PC-9 (cell line): ENCODE measurements around the gene DBP. TPM values are rescaled to one million over a fixed set of nuclear protein-coding genes. Genes with fewer than 3 reads are reported as not detected.

Source experiments
- BruUV-seq: library from RNA; stranded (reverse); fragments of 400-500 nt; replicated peaks from 2 replicates; lab custom pipeline; 2021; lab: Mats Ljungman, UMichigan
- CTCF ChIA-PET: fragments of 300-600 bp; sonication (Branson Sonifier 250); formaldehyde crosslinking; loops from one replicate; lab custom pipeline; 2022; ENCODE audit warnings: antibody characterized with exemption; lab: Charles Lee
- POLR2A ChIA-PET: fragments of 300-600 bp; sonication (Branson Sonifier 250); formaldehyde crosslinking; loops from one replicate; lab custom pipeline; 2022; ENCODE audit warnings: antibody characterized with exemption; ENCODE audit not compliant: unreplicated experiment; lab: Charles Lee
- DNase-seq, 2 experiments: peaks; one replicate each; pipeline versions ENCODE4 v3.0.0 to v3.0.0-alpha.2; 2015 to 2022; ENCODE audit warnings: mixed read lengths in 1 of 2
- H2AFZ ChIP-seq: fragments of 200-600 bp; sonication (generic); 2 replicates; pipeline ENCODE4 v1.8.1; 2017; ENCODE audit warnings: antibody characterized with exemption
- H3F3A ChIP-seq: fragments of 200-600 bp; sonication (generic); 2 replicates; pipeline ENCODE4 v1.8.1; 2017; ENCODE audit warnings: antibody characterized with exemption, mild to moderate bottlenecking, low read depth; ENCODE audit not compliant: insufficient read depth
- H3K27ac ChIP-seq: fragments of 200-600 bp; sonication (generic); 2 replicates; pipeline ENCODE4 v1.6.1; 2016; ENCODE audit warnings: mixed run types
- H3K27me3 ChIP-seq: fragments of 200-600 bp; sonication (generic); 2 replicates; pipeline ENCODE4 v1.6.1; 2016; ENCODE audit warnings: low read depth, mixed run types; ENCODE audit not compliant: insufficient read depth
- H3K36me3 ChIP-seq: fragments of 200-600 bp; sonication (generic); 2 replicates; pipeline ENCODE4 v1.6.1; 2016; ENCODE audit warnings: low read depth, mixed run types
- H3K4me1 ChIP-seq: fragments of 200-600 bp; sonication (generic); replicated peaks from 2 replicates; pipeline ENCODE4 v1.6.1; 2016; ENCODE audit warnings: mixed run types; ENCODE audit not compliant: insufficient read depth
- H3K4me2 ChIP-seq: fragments of 200-600 bp; sonication (generic); 2 replicates; pipeline ENCODE4 v1.6.1; 2017; ENCODE audit warnings: mixed run types
- H3K4me3 ChIP-seq: fragments of 200-600 bp; sonication (generic); 2 replicates; pipeline ENCODE4 v1.6.1; 2016; ENCODE audit warnings: mixed run types
- H3K79me2 ChIP-seq: fragments of 200-600 bp; sonication (generic); 2 replicates; pipeline ENCODE4 v1.6.1; 2017; ENCODE audit warnings: low read depth, mixed run types
- H3K9me2 ChIP-seq: fragments of 200-600 bp; sonication (generic); 2 replicates; pipeline ENCODE4 v1.8.1; 2017; ENCODE audit warnings: mild to moderate bottlenecking; ENCODE audit not compliant: insufficient read depth
- H3K9me3 ChIP-seq: fragments of 200-600 bp; sonication (generic); 2 replicates; pipeline ENCODE4 v1.8.1; 2016; ENCODE audit warnings: low read depth; ENCODE audit not compliant: insufficient read depth
- H4K20me1 ChIP-seq: fragments of 200-600 bp; sonication (generic); 2 replicates; pipeline ENCODE4 v1.8.1; 2017; ENCODE audit not compliant: insufficient read depth
- CTCF ChIP-seq: fragments of 200-600 bp; sonication (generic); conservative IDR thresholded peaks from 2 replicates; pipeline ENCODE4 v1.6.1; 2017; ENCODE audit warnings: mixed run types, antibody characterized with exemption, mild to moderate bottlenecking, moderate library complexity
- EZH2 ChIP-seq: fragments of 200-600 bp; sonication (generic); IDR thresholded peaks from 2 replicates; pipeline ENCODE4 v1.8.0; 2017; ENCODE audit warnings: antibody characterized with exemption, low read depth
- intact Hi-C: fragments of 100-400 bp; cut with micrococcal nuclease; formaldehyde crosslinking; loops from one replicate; pipeline ENCODE4 v1.10.0; 2022; ENCODE audit not compliant: unreplicated experiment
- total RNA-seq: library from RNA; stranded (reverse); gene quantifications from 2 replicates; pipeline ENCODE4 v1.2.3, GENCODE V29; 2021

The DBP gene
- total RNA-seq, 1 experiment from 2014 or later: 48.2 TPM

GRCh38 chr19:48625891-48626327 lies 11.3 kb downstream of the DBP start:
- Histone ChIP-seq H3K27me3 (no peaks in the 10 kb centered on the region), H3K4me3 (no peak overlapping the region), H3K79me2 (no peaks in the 10 kb centered on the region; the same call in 1 of the 2 replicates), H3K9me3 (no peaks in the 10 kb centered on the region), H3K27ac (no peak overlapping the region; the same call in 1 of the 2 replicates), H3K4me1 (peaks cover 25% of the 10 kb centered on the region), H4K20me1 (no peaks in the 10 kb centered on the region), H3K9me2 (no peaks in the 10 kb centered on the region), H3K36me3 (no peaks in the 10 kb centered on the region), H3K4me2 (no peak overlapping the region), H2AFZ (no peak overlapping the region), H3F3A (peaks cover 70% of the 10 kb centered on the region)
- TF ChIP-seq CTCF: no peak
- TF ChIP-seq EZH2: no peak
- CTCF ChIA-PET: no interaction called here
- intact Hi-C loops: no loop called here
- DNase-seq: no peak
- BruUV-seq: no TSS peak
- POLR2A ChIA-PET: no interaction called here

GRCh38 chr19:48624791-48625723 lies 12.1 kb downstream of the DBP start:
- no peak overlapping the region for H3K4me2 ChIP-seq
- H3K27me3 ChIP-seq: no peaks in the 10 kb centered on the region
- POLR2A ChIA-PET: no interaction called here
- H3K79me2 ChIP-seq: peaks cover 3% of the 10 kb centered on the region
- TF ChIP-seq EZH2 (no peak), CTCF (no peak)
- H3K27ac ChIP-seq: no peak overlapping the region
- H3K4me3 ChIP-seq: no peak overlapping the region
- DNase-seq: no peak
- H3K9me2 ChIP-seq: no peaks in the 10 kb centered on the region
- CTCF ChIA-PET: no interaction called here
- peaks cover 27% of the 10 kb centered on the region for H3K4me1 ChIP-seq
- H3F3A ChIP-seq: peaks cover 72% of the 10 kb centered on the region
- H2AFZ ChIP-seq: no peak overlapping the region
- no peaks in the 10 kb centered on the region for H3K36me3 ChIP-seq
- no peaks in the 10 kb centered on the region for H4K20me1 ChIP-seq
- intact Hi-C loops: no loop called here
- no TSS peak for BruUV-seq
- no peaks in the 10 kb centered on the region for H3K9me3 ChIP-seq

- DNase-seq: no peak
- Histone ChIP-seq H3K4me1 (peaks cover 32% of the 10 kb centered on the region), H3F3A (peaks cover 70% of the 10 kb centered on the region), H3K27me3 (no peaks in the 10 kb centered on the region), H3K27ac (no peak overlapping the region), H3K9me3 (no peaks in the 10 kb centered on the region), H3K9me2 (no peaks in the 10 kb centered on the region), H3K36me3 (no peaks in the 10 kb centered on the region), H3K4me2 (no peak overlapping the region), H4K20me1 (no peaks in the 10 kb centered on the region), H3K79me2 (peaks cover 9% of the 10 kb centered on the region), H3K4me3 (no peak overlapping the region), H2AFZ (no peak overlapping the region)
- BruUV-seq: no TSS peak
- TF ChIP-seq CTCF: no peak
- no peak for TF ChIP-seq EZH2
- intact Hi-C loops: no loop called here
- POLR2A ChIA-PET: interaction anchor here (0.5 kb wide), 1 partner anchor 1018 kb away, joined by 3 read pairs; the partner anchor contains the start of gene SCAF1
- CTCF ChIA-PET: no interaction called here
Measured at GRCh38 chr19:48624067-48624594, 13.0 kb downstream of the DBP start.
